Immature natural killer cell (primary cell): ENCODE measurements around the gene MAP3K14. TPM values are rescaled to one million over a fixed set of nuclear protein-coding genes. Genes with fewer than 3 reads are reported as not detected.

ENCODE experiments used
- DNase-seq, 3 donors: peaks; one replicate each; pipeline ENCODE4 v3.0.0; 2022; ENCODE audit warnings: mixed read lengths in 1 of 3
- H3K27ac Mint-ChIP-seq, 6 donors: one replicate each; pipeline ENCODE4 v1.8.0; 2020; ENCODE audit warnings: mixed read lengths in 6 of 6, mild to moderate bottlenecking in 5 of 6, inconsistent platforms in 4 of 6, moderate library complexity in 3 of 6
- H3K27me3 Mint-ChIP-seq, 3 donors: one replicate each; pipeline ENCODE4 v1.8.0; 2020 to 2021; ENCODE audit warnings: low read depth in 3 of 3, mild to moderate bottlenecking in 3 of 3, mixed read lengths in 3 of 3, moderate library complexity in 3 of 3, inconsistent platforms in 1 of 3
- H3K36me3 Mint-ChIP-seq, 3 donors: one replicate each; pipeline ENCODE4 v1.8.0; 2020; ENCODE audit warnings: mixed read lengths in 3 of 3, inconsistent platforms in 2 of 3, mild to moderate bottlenecking in 2 of 3
- H3K4me1 Mint-ChIP-seq, 2 donors: one replicate each; pipeline ENCODE4 v1.8.0; 2020; ENCODE audit warnings: inconsistent platforms in 2 of 2, mild to moderate bottlenecking in 2 of 2, mixed read lengths in 2 of 2, moderate library complexity in 1 of 2
- H3K4me3 Mint-ChIP-seq, 5 donors: one replicate each; pipeline ENCODE4 v1.8.0; 2020; ENCODE audit warnings: mild to moderate bottlenecking in 5 of 5, mixed read lengths in 5 of 5, inconsistent platforms in 3 of 5, moderate library complexity in 3 of 5
- H3K9me3 Mint-ChIP-seq, 6 donors: one replicate each; pipeline ENCODE4 v1.8.0; 2020; ENCODE audit warnings: mild to moderate bottlenecking in 6 of 6, mixed read lengths in 6 of 6, inconsistent platforms in 4 of 6, moderate library complexity in 3 of 6
- polyA plus RNA-seq, 3 donors: library from polyadenylated mRNA; unstranded; fragments of 300-500 nt; fragmentation: Illumina TruSeq; gene quantifications; one replicate each; pipeline ENCODE4 v1.2.3, GENCODE V29; 2021

The MAP3K14 gene
- polyA plus RNA-seq, 3 donors from 2014 or later: 1.0 to 3.4 (median 3.0) TPM

DNA sequence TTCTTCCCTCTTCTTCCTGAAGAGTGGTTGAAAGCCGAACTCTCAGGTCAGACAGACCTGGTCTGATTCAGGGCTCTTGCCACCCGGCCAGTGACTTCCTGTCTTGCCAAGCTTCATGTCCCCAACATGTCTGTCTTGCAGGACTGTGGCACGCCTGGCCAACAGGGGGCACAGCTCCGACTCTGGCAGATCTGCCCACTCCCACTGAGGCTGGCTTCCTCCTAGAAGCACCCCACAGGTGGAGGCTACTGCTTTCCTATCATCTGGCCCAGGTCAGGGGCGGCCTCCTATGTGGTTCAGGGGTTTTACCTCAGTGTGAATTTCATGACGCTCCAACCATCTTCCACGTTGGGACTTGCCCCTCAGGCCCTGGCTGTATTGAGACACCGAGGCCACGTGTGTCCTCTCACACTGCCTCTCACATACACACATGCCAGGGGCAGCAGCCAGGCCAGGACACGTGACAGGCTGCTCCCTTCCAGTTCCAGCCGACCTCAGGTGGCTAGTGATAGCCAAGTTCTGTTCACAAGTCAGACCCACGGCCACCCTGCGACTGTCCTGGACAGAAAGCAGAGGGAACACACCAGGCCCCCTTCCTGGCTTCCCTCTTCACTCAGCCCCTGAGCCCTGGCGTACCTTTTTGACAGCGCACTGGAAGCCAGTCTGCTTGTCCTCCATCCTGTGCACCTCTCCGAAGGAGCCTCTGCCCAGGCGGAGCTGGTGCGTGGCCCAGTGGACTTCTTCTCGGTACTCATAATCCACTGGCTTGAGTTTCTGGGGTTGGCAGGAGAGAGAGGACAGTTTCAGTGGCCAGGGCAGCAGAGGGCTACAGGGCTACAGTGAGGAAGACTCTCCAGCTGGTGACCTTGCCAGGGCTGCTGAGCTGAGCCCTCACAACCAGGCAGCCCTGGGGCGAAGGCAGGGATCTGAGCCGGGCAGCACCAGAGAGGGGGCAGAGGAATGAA lies 32.4 kb downstream of the MAP3K14 start:
- DNase-seq: peak in 1 of 3 donors; percentile 21
- H3K27ac Mint-ChIP-seq: peak overlapping the region in 5 of 6 donors; percentile 42 to 87 (median 67)
- no peak overlapping the region for H3K4me3 Mint-ChIP-seq
- peaks cover 0 to 3% (median 0%) of the 10 kb centered on the region in 3 donors for H3K27me3 Mint-ChIP-seq
- peaks cover 14 to 19% of the 10 kb centered on the region in 2 donors for H3K4me1 Mint-ChIP-seq
- peaks cover 4 to 24% (median 7%) of the 10 kb centered on the region in 3 donors for H3K36me3 Mint-ChIP-seq
- H3K9me3 Mint-ChIP-seq: no peaks in the 10 kb centered on the region

DNA sequence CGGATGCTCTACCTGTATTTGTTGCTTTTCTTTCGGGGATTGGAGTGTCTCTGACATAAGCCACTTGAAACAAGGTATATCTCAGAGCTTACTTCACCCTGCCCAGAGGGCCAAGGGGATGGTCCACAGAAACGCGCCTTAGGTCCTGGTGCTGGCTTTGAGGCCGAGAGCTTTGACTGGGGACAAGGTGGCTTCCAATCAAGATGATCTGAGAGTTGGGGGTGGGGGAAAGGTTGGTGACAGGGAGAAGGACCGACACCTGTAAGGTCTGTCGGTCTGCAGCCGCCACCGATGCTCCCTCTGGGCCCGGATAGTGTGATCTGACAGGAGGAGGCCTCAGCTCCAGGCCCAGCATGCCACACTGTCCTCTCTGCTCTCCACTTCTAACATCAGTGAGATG lies 33.1 kb downstream of the MAP3K14 start:
- Mint-ChIP-seq H3K36me3 (peaks cover 4 to 22% (median 7%) of the 10 kb centered on the region in 3 donors), H3K4me3 (no peak overlapping the region), H3K4me1 (peaks cover 14 to 19% of the 10 kb centered on the region in 2 donors), H3K9me3 (no peaks in the 10 kb centered on the region), H3K27ac (peak overlapping the region in 5 of 6 donors; percentile 40 to 87 (median 45)), H3K27me3 (peaks cover 0 to 3% (median 0%) of the 10 kb centered on the region in 3 donors)
- DNase-seq: no peak

DNA sequence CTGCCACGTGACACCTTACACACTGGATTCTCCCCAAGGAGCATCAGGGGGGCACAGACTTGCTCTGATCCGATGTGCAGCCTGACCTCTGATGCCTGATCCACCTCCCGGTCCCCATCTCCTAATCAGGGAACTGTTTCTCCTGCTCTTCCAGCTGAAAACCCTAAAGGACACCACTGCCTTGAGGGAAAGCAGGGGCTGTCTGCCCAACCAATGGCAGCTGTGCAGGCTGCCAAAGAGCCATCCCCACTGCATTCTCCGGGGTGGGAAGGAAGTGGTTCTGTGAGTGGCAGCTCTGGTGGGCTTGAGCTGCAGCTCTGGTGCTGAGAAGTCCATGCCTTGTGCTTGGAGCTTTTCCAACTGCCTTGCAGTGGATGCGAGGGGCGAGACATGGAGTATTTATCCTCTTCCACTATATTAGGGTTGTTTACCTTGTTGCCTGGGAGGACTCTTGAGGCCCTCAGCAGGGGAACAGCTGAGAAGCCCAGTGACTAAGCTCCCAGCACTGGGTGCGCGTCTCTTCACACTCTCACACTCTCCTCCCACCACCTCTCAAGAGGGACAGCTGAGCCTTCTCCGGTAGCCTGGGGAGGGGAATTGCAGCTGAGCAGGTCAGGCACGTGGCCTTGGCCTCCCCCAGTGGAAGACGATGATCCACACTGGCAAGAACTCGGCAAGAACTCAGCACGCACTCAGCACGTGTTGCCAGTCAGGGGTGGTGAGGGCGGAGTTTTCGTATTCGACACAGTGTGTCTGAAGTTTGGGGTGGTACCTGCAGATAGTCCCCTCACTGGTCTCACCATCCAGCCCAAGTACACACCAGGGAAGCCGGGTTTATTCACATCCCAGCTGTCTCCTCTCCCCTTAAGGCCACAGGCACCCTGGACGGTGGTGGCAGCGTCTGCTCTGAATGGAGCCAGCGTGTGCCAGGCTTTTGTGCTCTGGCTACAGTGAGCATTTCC lies 33.9 kb downstream of the MAP3K14 start:
- Mint-ChIP-seq H3K9me3 (no peaks in the 10 kb centered on the region), H3K27me3 (peaks cover 0 to 3% (median 1%) of the 10 kb centered on the region in 3 donors), H3K27ac (peak overlapping the region; percentile 66 to 87 (median 79)), H3K4me3 (peak overlapping the region in 4 of 5 donors; percentile 15 to 60 (median 34)), H3K4me1 (peaks cover 16 to 19% of the 10 kb centered on the region in 2 donors), H3K36me3 (peaks cover 4 to 22% (median 7%) of the 10 kb centered on the region in 3 donors)
- DNase-seq: peak in 2 of 3 donors; percentile 11 to 40

DNA sequence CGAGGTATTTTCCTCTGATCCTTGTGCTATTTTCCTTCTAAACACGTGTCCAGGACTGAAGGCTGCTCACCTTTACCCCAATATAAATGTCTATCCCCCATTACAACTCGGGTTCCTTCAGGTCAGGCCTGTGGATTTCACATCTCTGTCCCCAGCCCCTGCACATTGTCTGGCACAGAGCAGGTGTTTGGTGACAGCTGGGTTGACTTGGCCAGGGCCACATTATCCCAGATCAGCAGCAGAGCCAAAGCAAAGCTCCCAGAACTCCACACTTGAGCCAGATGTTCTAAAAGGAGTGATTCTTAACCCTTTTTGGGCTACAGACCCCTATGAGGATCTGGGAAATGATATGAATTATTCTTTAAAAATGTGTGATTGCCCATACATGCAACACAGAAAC lies 36.9 kb downstream of the MAP3K14 start:
- H3K4me3 Mint-ChIP-seq: no peak overlapping the region
- H3K36me3 Mint-ChIP-seq: peaks cover 0 to 10% (median 0%) of the 10 kb centered on the region in 3 donors
- DNase-seq: no peak
- H3K4me1 Mint-ChIP-seq: peaks cover 22 to 26% of the 10 kb centered on the region in 2 donors
- H3K9me3 Mint-ChIP-seq: no peaks in the 10 kb centered on the region
- H3K27me3 Mint-ChIP-seq: peaks cover 0 to 1% (median under 1%) of the 10 kb centered on the region in 3 donors
- peak overlapping the region in 2 of 6 donors; percentile 34 to 62 for H3K27ac Mint-ChIP-seq

DNA sequence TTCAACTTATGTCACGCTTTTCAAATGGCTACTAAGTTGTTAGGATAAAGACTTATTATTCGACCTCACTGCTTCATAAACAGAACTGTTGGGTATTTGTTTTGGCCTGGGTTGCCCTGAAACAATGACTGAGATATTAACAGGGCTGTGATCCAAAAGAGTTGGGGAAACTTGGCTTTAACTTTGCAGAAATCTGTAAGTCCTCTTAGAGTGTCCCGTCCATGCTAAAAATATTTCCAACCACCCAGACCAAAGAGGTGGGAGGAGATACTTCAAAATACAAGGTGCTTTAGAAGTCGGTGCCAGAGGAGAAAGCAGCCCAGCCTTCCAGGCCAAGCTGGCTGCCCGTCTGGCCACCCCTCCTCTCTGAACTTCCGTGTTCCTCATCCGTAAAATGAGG lies 38.8 kb downstream of the MAP3K14 start:
- H3K36me3 Mint-ChIP-seq: peaks cover 0 to 13% (median 0%) of the 10 kb centered on the region in 3 donors
- H3K27ac Mint-ChIP-seq: peak overlapping the region in 2 of 6 donors; percentile 44 to 50
- H3K4me3 Mint-ChIP-seq: no peak overlapping the region
- no peak for DNase-seq
- H3K9me3 Mint-ChIP-seq: no peaks in the 10 kb centered on the region
- H3K4me1 Mint-ChIP-seq: peaks cover 10 to 17% of the 10 kb centered on the region in 2 donors
- peaks cover 0 to 1% (median 1%) of the 10 kb centered on the region in 3 donors for H3K27me3 Mint-ChIP-seq

DNA sequence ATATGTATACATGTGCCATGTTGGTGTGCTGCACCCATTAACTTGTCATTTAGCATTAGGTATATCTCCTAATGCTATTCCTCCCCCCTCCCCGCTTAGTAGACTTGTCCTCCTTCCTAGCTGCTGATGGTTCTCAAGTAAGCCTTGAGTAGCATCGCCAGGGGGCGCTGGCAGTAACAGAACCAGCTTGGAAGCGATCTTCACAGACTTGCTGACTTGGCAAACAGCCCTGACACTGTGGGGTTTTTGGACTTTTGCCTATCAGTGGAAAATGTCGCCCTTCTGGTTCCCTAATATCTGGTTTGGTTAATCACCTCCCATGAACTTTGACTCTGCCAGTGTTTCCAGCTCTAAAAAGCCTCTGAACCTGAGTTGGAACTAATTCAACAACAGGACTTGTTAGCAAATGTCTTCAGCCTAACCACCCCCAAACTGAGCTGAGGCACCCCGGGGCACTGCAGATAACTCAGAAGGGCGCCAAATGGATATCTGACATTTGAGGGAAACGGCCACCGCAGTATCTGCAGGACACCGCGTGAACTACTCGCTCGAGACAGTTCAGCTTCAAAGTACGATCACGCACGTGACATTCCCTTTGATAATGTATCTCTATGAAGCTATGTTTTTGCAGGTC lies 39.5 kb downstream of the MAP3K14 start:
- Mint-ChIP-seq H3K9me3 (no peaks in the 10 kb centered on the region), H3K4me3 (no peak overlapping the region), H3K27ac (peak overlapping the region in 3 of 6 donors; percentile 30 to 44 (median 34)), H3K36me3 (peaks cover 0 to 15% (median 0%) of the 10 kb centered on the region in 3 donors), H3K27me3 (peaks cover 0 to 1% (median 1%) of the 10 kb centered on the region in 3 donors), H3K4me1 (peaks cover 4 to 13% of the 10 kb centered on the region in 2 donors)
- DNase-seq: peak; percentile 78 to 83 (median 79)

DNA sequence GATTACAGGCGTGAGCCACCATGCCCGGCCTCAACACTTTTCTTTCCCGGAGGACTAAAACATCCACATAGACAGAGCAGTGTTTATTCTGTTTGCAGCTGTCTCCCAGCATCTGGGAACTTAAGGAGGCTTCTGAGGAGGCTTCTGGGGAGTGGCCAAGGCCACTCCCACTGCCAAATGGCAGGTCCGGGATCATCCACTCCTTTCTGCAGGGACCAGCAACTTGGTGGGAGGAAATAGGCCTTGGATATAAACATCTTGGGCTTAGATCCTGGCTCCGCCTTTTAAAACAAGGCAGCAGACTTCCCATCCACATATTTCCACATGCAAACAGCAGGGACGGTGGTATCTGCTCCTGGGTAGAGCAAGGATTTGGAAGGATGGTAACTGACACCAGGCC lies 40.8 kb downstream of the MAP3K14 start:
- no peaks in the 10 kb centered on the region for H3K9me3 Mint-ChIP-seq
- peaks cover 0 to 20% (median 0%) of the 10 kb centered on the region in 3 donors for H3K36me3 Mint-ChIP-seq
- no peak for DNase-seq
- no peak overlapping the region for H3K27ac Mint-ChIP-seq
- peaks cover 4 to 13% of the 10 kb centered on the region in 2 donors for H3K4me1 Mint-ChIP-seq
- peaks cover 0 to 1% (median 1%) of the 10 kb centered on the region in 3 donors for H3K27me3 Mint-ChIP-seq
- H3K4me3 Mint-ChIP-seq: no peak overlapping the region

DNA sequence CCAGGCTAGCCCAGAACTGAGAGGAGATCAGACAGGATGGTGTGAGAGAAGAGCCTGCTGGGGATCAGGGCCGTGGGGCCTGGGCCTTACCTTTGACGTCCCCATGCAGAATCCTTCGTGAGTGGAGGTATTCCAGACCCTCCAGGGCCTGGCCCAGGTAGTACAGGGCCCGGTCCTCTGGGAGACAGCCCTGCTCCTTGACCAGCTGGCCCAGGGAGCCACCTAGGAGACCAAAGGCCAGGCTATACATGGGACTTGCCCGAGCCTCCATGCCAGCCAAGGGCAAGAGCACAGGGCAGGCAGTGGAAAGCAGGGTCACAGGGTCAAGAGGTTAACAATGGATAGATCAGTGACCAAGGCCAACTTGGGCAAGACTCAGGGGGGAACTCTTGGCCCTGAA lies 42.8 kb downstream of the MAP3K14 start:
- Mint-ChIP-seq H3K4me1 (peaks cover 4 to 13% of the 10 kb centered on the region in 2 donors), H3K27ac (no peak overlapping the region), H3K4me3 (no peak overlapping the region), H3K36me3 (peaks cover 0 to 29% (median 0%) of the 10 kb centered on the region in 3 donors), H3K27me3 (peaks cover 0 to 1% (median 1%) of the 10 kb centered on the region in 3 donors), H3K9me3 (no peaks in the 10 kb centered on the region)
- no peak for DNase-seq

DNA sequence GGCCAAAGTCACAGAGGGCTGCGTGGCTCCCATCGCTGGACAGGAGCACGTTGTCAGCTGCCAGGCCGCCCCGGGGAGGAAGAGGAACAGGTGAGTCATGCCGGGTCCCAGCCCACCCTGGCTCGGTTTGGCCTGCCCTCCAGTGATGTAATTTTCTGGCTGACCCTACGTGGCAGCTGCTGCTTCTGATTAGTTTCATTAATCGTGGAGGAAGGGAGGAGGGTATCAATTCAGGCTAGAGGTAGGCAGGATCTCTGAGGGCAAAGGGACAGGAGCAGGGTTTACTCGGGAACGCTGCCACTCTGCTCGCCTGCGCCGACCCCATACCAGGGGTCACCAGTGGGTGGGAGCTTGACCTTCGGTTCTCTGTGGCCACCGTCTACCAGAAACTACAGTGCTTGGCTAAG lies 43.3 kb downstream of the MAP3K14 start:
- H3K9me3 Mint-ChIP-seq: no peaks in the 10 kb centered on the region
- no peak overlapping the region for H3K27ac Mint-ChIP-seq
- H3K4me1 Mint-ChIP-seq: peaks cover 4 to 13% of the 10 kb centered on the region in 2 donors
- peaks cover 0 to 1% (median 1%) of the 10 kb centered on the region in 3 donors for H3K27me3 Mint-ChIP-seq
- no peak overlapping the region for H3K4me3 Mint-ChIP-seq
- peaks cover 0 to 32% (median 0%) of the 10 kb centered on the region in 3 donors for H3K36me3 Mint-ChIP-seq
- DNase-seq: no peak

DNA sequence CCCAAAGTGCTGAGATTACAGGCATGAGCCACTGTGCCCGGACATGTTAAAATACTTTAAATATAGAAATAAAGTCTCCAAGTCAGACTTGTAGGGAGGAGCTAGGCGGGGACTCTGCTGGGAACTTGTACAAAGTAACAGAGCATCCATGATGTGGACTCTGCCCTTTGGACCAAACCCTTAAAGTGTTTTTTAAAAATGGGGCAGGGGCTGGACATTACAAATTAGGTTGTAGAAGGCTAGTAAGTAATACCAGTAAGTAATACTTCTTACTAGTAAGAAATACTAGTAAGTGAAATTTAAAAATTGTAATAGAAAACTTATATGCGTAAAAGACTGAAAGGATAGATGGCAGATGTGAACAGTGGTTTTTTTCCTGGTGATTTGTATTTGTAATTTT lies 45.2 kb downstream of the MAP3K14 start:
- Mint-ChIP-seq H3K4me1 (no peaks in the 10 kb centered on the region), H3K27ac (no peak overlapping the region), H3K9me3 (no peaks in the 10 kb centered on the region), H3K4me3 (no peak overlapping the region), H3K27me3 (peaks cover 0 to 1% (median 0%) of the 10 kb centered on the region in 3 donors), H3K36me3 (peaks cover 0 to 43% (median 4%) of the 10 kb centered on the region in 3 donors)
- no peak for DNase-seq

DNA sequence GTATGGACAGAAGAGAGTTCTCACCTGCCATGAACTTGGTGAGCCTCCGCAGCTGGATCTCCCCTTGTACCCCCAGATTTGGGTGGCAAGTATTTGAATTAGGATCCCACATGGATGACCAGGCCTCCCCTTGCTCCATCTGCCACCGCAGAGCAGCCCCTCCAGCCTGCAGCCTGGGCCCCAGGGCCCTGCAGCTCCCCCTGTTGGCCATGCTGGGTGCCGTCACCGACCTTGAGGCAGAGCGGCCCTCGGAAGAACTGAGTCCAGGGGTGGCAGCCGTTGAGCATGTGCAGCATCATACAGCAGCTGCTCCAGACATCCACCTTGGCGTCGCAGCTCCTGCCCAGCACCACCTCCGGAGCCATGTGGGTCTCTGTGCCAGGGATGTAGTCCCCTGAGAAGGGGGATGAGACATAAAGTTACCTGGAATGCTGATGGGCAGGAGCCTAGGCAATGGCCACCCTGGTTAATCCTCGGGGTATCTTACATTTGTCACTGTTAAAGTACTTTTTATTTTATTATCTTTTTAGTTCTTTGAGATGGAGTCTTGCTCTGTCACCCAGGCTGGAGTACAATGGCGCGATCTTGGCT lies 45.9 kb downstream of the MAP3K14 start:
- no peaks in the 10 kb centered on the region for H3K9me3 Mint-ChIP-seq

DNA sequence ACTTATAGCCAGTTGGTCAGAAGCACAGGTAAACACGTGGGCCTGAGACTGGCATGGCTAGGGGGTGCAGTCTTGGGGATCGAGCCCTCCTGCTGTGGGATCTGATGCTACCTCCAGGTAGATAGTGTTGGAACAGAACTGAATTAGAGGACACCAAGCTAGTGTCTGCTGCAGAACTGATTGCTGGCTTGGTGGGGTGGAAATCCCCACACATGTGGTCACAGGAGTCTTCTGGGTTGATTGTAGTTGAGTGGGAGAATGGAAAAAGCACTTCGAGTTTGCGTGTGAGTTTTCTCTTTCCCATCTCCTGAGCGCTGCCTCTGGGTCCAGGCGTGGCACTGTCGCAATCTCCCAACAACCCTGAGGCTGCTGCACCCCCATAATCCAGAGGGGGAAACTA lies 46.9 kb downstream of the MAP3K14 start:
- peaks cover 0 to 43% (median 4%) of the 10 kb centered on the region in 3 donors for H3K36me3 Mint-ChIP-seq
- peak overlapping the region in 2 of 6 donors; percentile 26 to 34 for H3K27ac Mint-ChIP-seq
- no peak for DNase-seq
- H3K27me3 Mint-ChIP-seq: peaks cover 0 to 1% (median 0%) of the 10 kb centered on the region in 3 donors
- H3K4me3 Mint-ChIP-seq: no peak overlapping the region
- no peaks in the 10 kb centered on the region for H3K4me1 Mint-ChIP-seq
- H3K9me3 Mint-ChIP-seq: no peaks in the 10 kb centered on the region

More for the DNA sequence above, 45.9 kb downstream of the MAP3K14 start:
- DNase-seq: peak; percentile 25 to 34 (median 30)
- no peak overlapping the region for H3K27ac Mint-ChIP-seq
- peaks cover 0 to 43% (median 4%) of the 10 kb centered on the region in 3 donors for H3K36me3 Mint-ChIP-seq
- H3K27me3 Mint-ChIP-seq: peaks cover 0 to 1% (median 0%) of the 10 kb centered on the region in 3 donors
- H3K4me3 Mint-ChIP-seq: no peak overlapping the region
- no peaks in the 10 kb centered on the region for H3K4me1 Mint-ChIP-seq
